A549 (cell line): ENCODE measurements around the gene GNB1. TPM values are rescaled to one million over a fixed set of nuclear protein-coding genes. Genes with fewer than 3 reads are reported as not detected.

Experiments used
- ATAC-seq, 2 experiments: fragments of 200-7000 bp in 1 of 2; fragments of >200 bp in 1 of 2; cut with Nextera tagmentation in 1 of 2; cut with Tn5 transposase in 1 of 2; 3 replicates each; pipeline versions ENCODE4 v1.8.0 to v1.9.1; 2018 to 2020; ENCODE audit warnings: mild to moderate bottlenecking in 1 of 2, moderate library complexity in 1 of 2
- CTCF ChIA-PET: fragments of 300-600 bp; sonication (Branson Sonifier 250); formaldehyde crosslinking; extraction: SDS; loops from one replicate; lab custom pipeline; 2021; ENCODE audit warnings: antibody characterized with exemption, inconsistent platforms; lab: Yijun Ruan, JAX
- POLR2A ChIA-PET: fragments of 350-600 bp; formaldehyde crosslinking; extraction: SDS; loops from one replicate; lab custom pipeline; 2021; ENCODE audit warnings: antibody characterized with exemption, inconsistent platforms; lab: Yijun Ruan, JAX
- DNase-seq, 2 experiments: peaks; one replicate each; pipeline versions ENCODE4 v3.0.0 to v3.0.0-alpha.2; 2011 to 2016; ENCODE audit warnings: low read depth in 1 of 2, low spot score in 1 of 2
- FAIRE-seq: peaks from 2 replicates; lab custom pipeline; 2011; peaks lifted over from hg19 to GRCh38; lab: Jason Lieb, UNC
- H3K27ac ChIP-seq, 2 experiments: fragments of >200 bp; sonication (Bioruptor Twin); formaldehyde crosslinking; 3 replicates each; pipeline ENCODE4 v1.5.1; 2016 to 2017
- H3K4me1 ChIP-seq: fragments of >200 bp; sonication (Bioruptor Twin); formaldehyde crosslinking; 3 replicates; pipeline ENCODE4 v1.6.1; 2016
- H3K4me2 ChIP-seq: fragments of >200 bp; sonication (Bioruptor Twin); formaldehyde crosslinking; 3 replicates; pipeline ENCODE4 v1.6.1; 2016
- H3K4me3 ChIP-seq: fragments of >200 bp; sonication (Bioruptor Twin); formaldehyde crosslinking; 3 replicates; pipeline ENCODE4 v1.5.1; 2016
- H3K9me3 ChIP-seq: fragments of >200 bp; sonication (Bioruptor Twin); formaldehyde crosslinking; 3 replicates; pipeline ENCODE4 v1.6.1; 2016
- BHLHE40 ChIP-seq: IDR thresholded peaks from 2 replicates; pipeline ENCODE4 v1.6.1; 2012; ENCODE audit warnings: low read depth, low read length, inconsistent platforms
- CBX2 ChIP-seq: fragments of 200-600 bp; sonication (generic); IDR thresholded peaks from 2 replicates; pipeline ENCODE4 v1.6.1; 2016; ENCODE audit warnings: low read depth, mild to moderate bottlenecking, borderline replicate concordance
- CHD2 ChIP-seq: fragments of 150-350 bp; IDR thresholded peaks from 2 replicates; pipeline ENCODE4 v1.6.1; 2014; ENCODE audit warnings: low read length; ENCODE audit not compliant: partially characterized antibody
- CHD4 ChIP-seq: fragments of 200-600 bp; sonication (generic); IDR thresholded peaks from 2 replicates; pipeline ENCODE4 v1.6.1; 2016; ENCODE audit warnings: antibody characterized with exemption, mild to moderate bottlenecking, borderline replicate concordance
- EP300 ChIP-seq, 2 experiments: fragments of >200 bp; sonication (Bioruptor Twin); formaldehyde crosslinking; IDR thresholded peaks; 2 replicates in 1 of 2; 3 replicates in 1 of 2; pipeline ENCODE4 v1.6.1; 2016 to 2017
- FOXS1 ChIP-seq: fragments of 250-450 bp; sonication (Bioruptor Pico); IDR thresholded peaks from 2 replicates; pipeline ENCODE4 v1.5.0; 2020; ENCODE audit warnings: mild to moderate bottlenecking, moderate library complexity
- HEYL ChIP-seq: fragments of 250-450 bp; sonication (Bioruptor Pico); IDR thresholded peaks from 2 replicates; pipeline ENCODE4 v1.8.0; 2021; ENCODE audit warnings: mild to moderate bottlenecking, moderate library complexity
- HOXA7 ChIP-seq: fragments of 250-450 bp; sonication (Bioruptor Pico); IDR thresholded peaks from 2 replicates; pipeline ENCODE4 v1.5.0; 2020; ENCODE audit warnings: mild to moderate bottlenecking, moderate library complexity
- HOXB13 ChIP-seq: fragments of 250-450 bp; sonication (Bioruptor Pico); IDR thresholded peaks from 2 replicates; pipeline ENCODE4 v1.5.0; 2020; ENCODE audit warnings: low read depth, mild to moderate bottlenecking, moderate library complexity
- JUN ChIP-seq, 2 experiments: fragments of >200 bp; sonication (Bioruptor Twin); formaldehyde crosslinking; IDR thresholded peaks; 2 replicates in 1 of 2; 3 replicates in 1 of 2; pipeline ENCODE4 v1.6.1; 2016 to 2017
- KDM1A ChIP-seq: fragments of 200-600 bp; sonication (generic); IDR thresholded peaks from 2 replicates; pipeline ENCODE4 v1.6.1; 2016; ENCODE audit warnings: low read depth, mild to moderate bottlenecking
- MAZ ChIP-seq: fragments of 150-350 bp; IDR thresholded peaks from 2 replicates; pipeline ENCODE4 v1.6.1; 2014; ENCODE audit warnings: antibody characterized with exemption, low read depth, low read length, borderline replicate concordance
- MYC ChIP-seq: IDR thresholded peaks from 2 replicates; pipeline ENCODE4 v1.6.1; 2012; ENCODE audit warnings: mild to moderate bottlenecking, inconsistent platforms, low read length, improper control_type of control experiment, borderline replicate concordance
- NFE2L2 ChIP-seq: fragments of 150-350 bp; conservative IDR thresholded peaks from 2 replicates; pipeline ENCODE4 v1.6.1; 2014; ENCODE audit warnings: low read length
- NPAS2 ChIP-seq: fragments of 250-450 bp; sonication (Bioruptor Pico); IDR thresholded peaks from 2 replicates; pipeline ENCODE4 v1.8.0; 2022; ENCODE audit warnings: mild to moderate bottlenecking, moderate library complexity, borderline replicate concordance
- SMC3 ChIP-seq: fragments of >200 bp; sonication (Bioruptor Twin); formaldehyde crosslinking; IDR thresholded peaks from 3 replicates; pipeline ENCODE4 v1.6.1; 2018; ENCODE audit warnings: inconsistent platforms
- TFCP2L1 ChIP-seq: fragments of 250-450 bp; sonication (Bioruptor Pico); IDR thresholded peaks from 2 replicates; pipeline ENCODE4 v1.5.0; 2021; ENCODE audit warnings: mild to moderate bottlenecking
- ZFP36 ChIP-seq: fragments of 450-650 bp; IDR thresholded peaks from 2 replicates; pipeline ENCODE4 v1.6.1; 2014; ENCODE audit warnings: borderline replicate concordance; ENCODE audit not compliant: partially characterized antibody
- ZSCAN20 ChIP-seq: fragments of 250-450 bp; sonication (Bioruptor Pico); IDR thresholded peaks from 2 replicates; pipeline ENCODE4 v1.8.0; 2022; ENCODE audit warnings: mild to moderate bottlenecking, moderate library complexity
- WGBS: methylation state at CpG from one replicate; pipeline ENCODE4 v1.1.6; 2017; ENCODE audit errors: missing lambda C conversion rate; 5-methylcytosine and 5-hydroxymethylcytosine counted together
- polyA plus RNA-seq, 4 experiments: library from polyadenylated mRNA; depleted of rRNA in 3 of 4; stranded (reverse); fragments of >200 nt; fragmentation: RNase III in 1 of 4; extraction: RNeasy Plus Mini Kit Qiagen cat#74134 plus additional on column Dnase treatment in 1 of 4; gene quantifications; 2 replicates in 3 of 4; 3 replicates in 1 of 4; pipeline ENCODE4 v1.2.3, GENCODE V29; 2011 to 2017
- TF ChIP-seq, protein P1 (sequence below): fragments of 450-650 bp; IDR thresholded peaks from 2 replicates; pipeline ENCODE4 v1.6.1; 2014; ENCODE audit warnings: antibody characterized with exemption
- TF ChIP-seq, protein P2 (sequence below): fragments of 200-600 bp; sonication (generic); IDR thresholded peaks from 2 replicates; pipeline ENCODE4 v1.6.1; 2016; ENCODE audit warnings: antibody characterized with exemption, mild to moderate bottlenecking, moderate library complexity
- TF ChIP-seq, protein P3 (sequence below): fragments of >200 bp; sonication (Bioruptor Twin); formaldehyde crosslinking; IDR thresholded peaks from 3 replicates; pipeline ENCODE4 v1.6.1; 2016

GNB1 gene
- polyA plus RNA-seq, 2 of the 4 experiments (the other 2 are of a cell fraction): 159 to 270 TPM

DNA sequence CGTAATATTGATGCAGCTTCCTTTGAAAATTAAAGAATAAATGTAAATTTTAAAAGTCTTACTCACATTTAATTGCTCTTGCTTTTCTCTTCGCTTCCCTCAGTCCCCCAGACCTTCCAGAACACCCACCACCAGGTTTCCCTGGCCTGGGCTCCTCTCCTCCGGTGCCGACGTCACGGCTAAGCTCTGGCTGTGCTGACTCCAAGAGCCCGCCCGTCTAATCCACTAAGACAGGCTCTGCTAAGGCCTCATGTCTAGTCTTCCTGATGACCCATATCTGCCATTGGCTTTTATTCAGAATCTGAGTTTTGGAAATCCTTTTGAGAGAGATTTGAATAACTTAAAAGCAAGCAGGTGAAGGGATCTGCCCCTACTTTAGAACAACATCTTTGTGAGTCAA, 58.7 kb downstream of the GNB1 start:
- ATAC-seq: no peak
- no peak overlapping the region for H3K4me2 ChIP-seq
- TF ChIP-seq SMC3 (no peak), CBX2 (no peak), ZSCAN20 (CRISPR knock-in tag) (no peak), ZFP36 (no peak), MAZ (no peak), HOXA7 (no peak), HOXB13 (no peak), BHLHE40 (no peak), NPAS2 (no peak), MYC (no peak), TFCP2L1 (CRISPR knock-in tag) (no peak), CHD4 (no peak), EP300 (IDR thresholded peaks at IDR 0.05) (no peak)
- TF ChIP-seq, protein P1, sequence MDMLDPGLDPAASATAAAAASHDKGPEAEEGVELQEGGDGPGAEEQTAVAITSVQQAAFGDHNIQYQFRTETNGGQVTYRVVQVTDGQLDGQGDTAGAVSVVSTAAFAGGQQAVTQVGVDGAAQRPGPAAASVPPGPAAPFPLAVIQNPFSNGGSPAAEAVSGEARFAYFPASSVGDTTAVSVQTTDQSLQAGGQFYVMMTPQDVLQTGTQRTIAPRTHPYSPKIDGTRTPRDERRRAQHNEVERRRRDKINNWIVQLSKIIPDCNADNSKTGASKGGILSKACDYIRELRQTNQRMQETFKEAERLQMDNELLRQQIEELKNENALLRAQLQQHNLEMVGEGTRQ: no peak
- TF ChIP-seq, protein P2, sequence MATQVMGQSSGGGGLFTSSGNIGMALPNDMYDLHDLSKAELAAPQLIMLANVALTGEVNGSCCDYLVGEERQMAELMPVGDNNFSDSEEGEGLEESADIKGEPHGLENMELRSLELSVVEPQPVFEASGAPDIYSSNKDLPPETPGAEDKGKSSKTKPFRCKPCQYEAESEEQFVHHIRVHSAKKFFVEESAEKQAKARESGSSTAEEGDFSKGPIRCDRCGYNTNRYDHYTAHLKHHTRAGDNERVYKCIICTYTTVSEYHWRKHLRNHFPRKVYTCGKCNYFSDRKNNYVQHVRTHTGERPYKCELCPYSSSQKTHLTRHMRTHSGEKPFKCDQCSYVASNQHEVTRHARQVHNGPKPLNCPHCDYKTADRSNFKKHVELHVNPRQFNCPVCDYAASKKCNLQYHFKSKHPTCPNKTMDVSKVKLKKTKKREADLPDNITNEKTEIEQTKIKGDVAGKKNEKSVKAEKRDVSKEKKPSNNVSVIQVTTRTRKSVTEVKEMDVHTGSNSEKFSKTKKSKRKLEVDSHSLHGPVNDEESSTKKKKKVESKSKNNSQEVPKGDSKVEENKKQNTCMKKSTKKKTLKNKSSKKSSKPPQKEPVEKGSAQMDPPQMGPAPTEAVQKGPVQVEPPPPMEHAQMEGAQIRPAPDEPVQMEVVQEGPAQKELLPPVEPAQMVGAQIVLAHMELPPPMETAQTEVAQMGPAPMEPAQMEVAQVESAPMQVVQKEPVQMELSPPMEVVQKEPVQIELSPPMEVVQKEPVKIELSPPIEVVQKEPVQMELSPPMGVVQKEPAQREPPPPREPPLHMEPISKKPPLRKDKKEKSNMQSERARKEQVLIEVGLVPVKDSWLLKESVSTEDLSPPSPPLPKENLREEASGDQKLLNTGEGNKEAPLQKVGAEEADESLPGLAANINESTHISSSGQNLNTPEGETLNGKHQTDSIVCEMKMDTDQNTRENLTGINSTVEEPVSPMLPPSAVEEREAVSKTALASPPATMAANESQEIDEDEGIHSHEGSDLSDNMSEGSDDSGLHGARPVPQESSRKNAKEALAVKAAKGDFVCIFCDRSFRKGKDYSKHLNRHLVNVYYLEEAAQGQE: no peak
- ChIA-PET POLR2A (no interaction called here), CTCF (interaction anchor here (0.7 to 2.0 kb wide), 3 partner anchors 10 to 213 kb away, joined by 3 to 6 read pairs (median 3); no protein-coding TSS in a partner anchor)
- FAIRE-seq: no peak
- H3K4me1 ChIP-seq: peaks cover 37% of the 10 kb centered on the region
- 95% methylated on average over 8 of the region's 8 CpGs for WGBS
- no peak overlapping the region for H3K4me3 ChIP-seq
- no peak for DNase-seq
- H3K27ac ChIP-seq: no peak overlapping the region
- no peaks in the 10 kb centered on the region for H3K9me3 ChIP-seq

DNA sequence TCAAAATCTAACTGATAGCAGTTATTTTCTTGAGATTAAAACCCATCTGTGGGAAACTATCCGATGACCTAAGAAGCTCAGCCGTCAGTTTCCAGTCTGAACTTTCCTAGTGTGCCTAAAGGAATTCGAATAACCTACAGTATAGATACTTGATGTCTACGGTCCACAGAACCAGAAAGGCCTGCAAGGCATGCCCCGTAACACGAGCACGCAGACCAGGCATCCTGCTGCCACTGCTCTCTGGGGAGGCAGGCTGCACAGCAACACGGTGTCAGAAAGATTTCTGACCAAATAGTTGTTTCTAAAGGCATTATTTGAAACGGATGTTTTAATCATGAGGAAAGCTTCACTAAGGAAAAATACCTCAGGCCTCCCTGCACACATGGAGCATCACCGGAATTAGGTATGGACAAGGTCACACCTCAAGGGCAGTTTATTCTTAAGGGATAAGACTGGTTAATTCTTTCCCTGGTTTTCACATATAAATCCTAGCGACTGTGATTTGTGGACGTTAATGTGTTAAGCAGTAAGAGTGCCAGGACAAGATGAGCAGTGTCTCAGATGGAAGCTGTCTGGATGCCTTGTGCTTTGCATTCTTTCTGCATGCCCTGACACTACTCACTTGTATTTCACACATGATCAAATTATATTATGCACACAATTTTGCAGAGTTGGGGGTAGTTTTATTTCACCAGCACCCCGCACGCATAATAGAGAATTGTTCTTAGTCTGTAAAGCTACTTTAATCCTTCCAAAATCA, 63.6 kb downstream of the GNB1 start:
- Histone ChIP-seq H3K4me1 (peaks cover 18% of the 10 kb centered on the region), H3K27ac (no peak overlapping the region; a peak in 1 of 6 replicates), H3K4me2 (peak overlapping the region; percentile 49; the same call in 2 of the 3 replicates), H3K9me3 (no peaks in the 10 kb centered on the region), H3K4me3 (no peak overlapping the region)
- WGBS: 62% methylated on average over 14 of the region's 14 CpGs
- peak in 1 of 2 experiments; percentile 47; a peak in 4 of 6 replicates for ATAC-seq
- FAIRE-seq: no peak
- no peak for DNase-seq
- TF ChIP-seq, protein P2: no peak
- TF ChIP-seq JUN (IDR thresholded peaks at IDR 0.05) (no peak), HEYL (CRISPR knock-in tag) (no peak), CHD2 (no peak), NFE2L2 (no peak), KDM1A (no peak), FOXS1 (CRISPR knock-in tag) (no peak)
- TF ChIP-seq, protein P3, sequence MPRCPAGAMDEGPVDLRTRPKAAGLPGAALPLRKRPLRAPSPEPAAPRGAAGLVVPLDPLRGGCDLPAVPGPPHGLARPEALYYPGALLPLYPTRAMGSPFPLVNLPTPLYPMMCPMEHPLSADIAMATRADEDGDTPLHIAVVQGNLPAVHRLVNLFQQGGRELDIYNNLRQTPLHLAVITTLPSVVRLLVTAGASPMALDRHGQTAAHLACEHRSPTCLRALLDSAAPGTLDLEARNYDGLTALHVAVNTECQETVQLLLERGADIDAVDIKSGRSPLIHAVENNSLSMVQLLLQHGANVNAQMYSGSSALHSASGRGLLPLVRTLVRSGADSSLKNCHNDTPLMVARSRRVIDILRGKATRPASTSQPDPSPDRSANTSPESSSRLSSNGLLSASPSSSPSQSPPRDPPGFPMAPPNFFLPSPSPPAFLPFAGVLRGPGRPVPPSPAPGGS: no peak
- CTCF ChIA-PET: interaction anchor here (0.8 to 1.6 kb wide), 4 partner anchors 39 to 82 kb away, joined by 3 to 4 read pairs (median 3); no protein-coding TSS in a partner anchor
- POLR2A ChIA-PET: no interaction called here
